HG03280 (cell line): Measurements from ENCODE around the gene DPH2.
A peak's percentile ranks its signal among the peaks of the same experiment; 100 is the strongest.

Experiments
- ATAC-seq: cut with Tn5 transposase; IDR thresholded peaks from one replicate; pipeline ENCODE4 v1.9.1; 2021; ENCODE audit warnings: mild to moderate bottlenecking, moderate library complexity; ENCODE audit not compliant: unreplicated experiment

The DPH2 gene

GRCh38 chr1:43969746-43970466 is at the start of gene DPH2:
Gene DPH2, plus strand, starts transcription at chr1:43970010. Its CDS starts 166 bp downstream, at chr1:43970176.
- ATAC-seq = peak; percentile 91

- no peak for ATAC-seq
Measured at GRCh38 chr1:43921022-43921421, 48.8 kb upstream of the DPH2 start.

GRCh38 chr1:43924516-43924915 is 45.3 kb upstream of the DPH2 start:
- ATAC-seq = no peak

GRCh38 chr1:43925846-43926245 is 44.0 kb upstream of the DPH2 start:
- no peak for ATAC-seq

- no peak for ATAC-seq
Measured at GRCh38 chr1:43930168-43930948, 39.5 kb upstream of the DPH2 start.

- ATAC-seq = no peak
Measured at GRCh38 chr1:43930949-43931275, 38.9 kb upstream of the DPH2 start.

- ATAC-seq = no peak
Measured at GRCh38 chr1:43931711-43932660, 37.8 kb upstream of the DPH2 start.

GRCh38 chr1:43932786-43933385 is 36.9 kb upstream of the DPH2 start:
- ATAC-seq = no peak

- no peak for ATAC-seq
Measured at GRCh38 chr1:43933386-43934100, 36.3 kb upstream of the DPH2 start, which contains the start of gene ARTN. Gene ARTN, plus strand, starts transcription at chr1:43933801. Its CDS starts 1,856 bp downstream, at chr1:43935657.

- ATAC-seq = no peak
Measured at GRCh38 chr1:43934101-43934985, 35.5 kb upstream of the DPH2 start.

GRCh38 chr1:43934986-43935324 is 34.9 kb upstream of the DPH2 start:
- no peak for ATAC-seq

- no peak for ATAC-seq
Measured at GRCh38 chr1:43935711-43936427, 33.9 kb upstream of the DPH2 start.

- ATAC-seq = no peak
Measured at GRCh38 chr1:43936431-43937151, 33.2 kb upstream of the DPH2 start.

GRCh38 chr1:43937179-43937865 is 32.5 kb upstream of the DPH2 start:
- no peak for ATAC-seq

GRCh38 chr1:43938383-43938782 is 31.4 kb upstream of the DPH2 start:
- ATAC-seq = no peak

- ATAC-seq = no peak
Measured at GRCh38 chr1:43938892-43939587, 30.8 kb upstream of the DPH2 start.

GRCh38 chr1:43942411-43942810 is 27.4 kb upstream of the DPH2 start:
- no peak for ATAC-seq
